RWPE2 (cell line): Measurements from ENCODE around the gene SLX4IP.

Experiments used
- ATAC-seq: fragments of 200-7000 bp; cut with Tn5 transposase; 3 replicates; pipeline ENCODE4 v1.9.1; 2021; ENCODE audit warnings: low read depth
- DNase-seq: peaks from one replicate; pipeline ENCODE4 v3.0.0-alpha.2; 2020; ENCODE audit warnings: low spot score
- H3K27ac ChIP-seq: fragments of 450-650 bp; 2 replicates; pipeline ENCODE4 v1.5.1; 2017; ENCODE audit warnings: mild to moderate bottlenecking; ENCODE audit not compliant: poor library complexity, severe bottlenecking
- H3K27me3 ChIP-seq: fragments of 250-450 bp; sonication (Bioruptor Pico); 2 replicates; pipeline ENCODE4 v1.5.1; 2021; ENCODE audit warnings: mild to moderate bottlenecking, moderate library complexity; ENCODE audit not compliant: insufficient read depth, poor library complexity, severe bottlenecking
- H3K36me3 ChIP-seq: fragments of 250-450 bp; sonication (Bioruptor Pico); 2 replicates; pipeline ENCODE4 v1.5.1; 2020; ENCODE audit warnings: low read depth, mild to moderate bottlenecking, moderate library complexity
- H3K4me1 ChIP-seq: fragments of 250-450 bp; sonication (Bioruptor Pico); 2 replicates; pipeline ENCODE4 v1.5.1; 2021; ENCODE audit warnings: mild to moderate bottlenecking, moderate library complexity; ENCODE audit not compliant: insufficient read depth, poor library complexity, severe bottlenecking
- H3K4me3 ChIP-seq: fragments of 250-450 bp; sonication (Bioruptor Pico); 2 replicates; pipeline ENCODE4 v1.5.1; 2021; ENCODE audit warnings: mild to moderate bottlenecking, moderate library complexity; ENCODE audit not compliant: severe bottlenecking
- H3K9me3 ChIP-seq: fragments of 250-450 bp; sonication (Bioruptor Pico); 2 replicates; pipeline ENCODE4 v1.5.1; 2021; ENCODE audit warnings: mild to moderate bottlenecking, moderate library complexity; ENCODE audit not compliant: severe bottlenecking
- CTCF ChIP-seq: fragments of 450-650 bp; IDR thresholded peaks from one replicate; pipeline ENCODE4 v1.5.1; 2017; ENCODE audit warnings: mild to moderate bottlenecking, moderate library complexity; ENCODE audit not compliant: poor library complexity, severe bottlenecking

SLX4IP gene

GRCh38 chr20:10551732-10552724, 116.9 kb downstream of the SLX4IP start:
- Histone ChIP-seq H3K4me3 (no peak overlapping the region), H3K4me1 (peaks cover 26% of the 10 kb centered on the region), H3K36me3 (no peaks in the 10 kb centered on the region), H3K27me3 (no peaks in the 10 kb centered on the region), H3K9me3 (no peaks in the 10 kb centered on the region), H3K27ac (no peak overlapping the region)
- ATAC-seq, result no peak
- DNase-seq, result no peak
- no peak for TF ChIP-seq CTCF

- TF ChIP-seq CTCF, result peak; percentile 98
- Histone ChIP-seq H3K27me3 (no peaks in the 10 kb centered on the region), H3K4me1 (peaks cover 40% of the 10 kb centered on the region), H3K36me3 (no peaks in the 10 kb centered on the region), H3K9me3 (no peaks in the 10 kb centered on the region), H3K4me3 (no peak overlapping the region), H3K27ac (no peak overlapping the region)
- DNase-seq (no peak), ATAC-seq (peak; percentile 59; the same call in 2 of the 3 replicates)
Observed at GRCh38 chr20:10553326-10553984, 118.3 kb downstream of the SLX4IP start.

- H3K36me3 ChIP-seq, result no peaks in the 10 kb centered on the region
- DNase-seq, result no peak
- H3K4me3 ChIP-seq, result no peak overlapping the region
- TF ChIP-seq CTCF, result no peak
- no peak for ATAC-seq
- H3K27ac ChIP-seq, result no peak overlapping the region
- no peaks in the 10 kb centered on the region for H3K9me3 ChIP-seq
- H3K4me1 ChIP-seq, result peaks cover 48% of the 10 kb centered on the region
- H3K27me3 ChIP-seq, result no peaks in the 10 kb centered on the region
Observed at GRCh38 chr20:10554285-10554684, 119.2 kb downstream of the SLX4IP start.

- no peaks in the 10 kb centered on the region for H3K36me3 ChIP-seq
- no peak for DNase-seq
- H3K27me3 ChIP-seq, result no peaks in the 10 kb centered on the region
- no peak for TF ChIP-seq CTCF
- no peak overlapping the region for H3K4me3 ChIP-seq
- H3K4me1 ChIP-seq, result peaks cover 53% of the 10 kb centered on the region
- no peaks in the 10 kb centered on the region for H3K9me3 ChIP-seq
- peak overlapping the region; percentile 59 for H3K27ac ChIP-seq
- no peak for ATAC-seq
Observed at GRCh38 chr20:10555393-10555792, 120.3 kb downstream of the SLX4IP start.
